Activated CD4-positive, alpha-beta T cell treated with anti-CD3 and anti-CD28 coated beads for 48 hours (primary cell): ENCODE data around the gene ANKRD37.

Source experiments
- DNase-seq: peaks from one replicate; pipeline ENCODE4 v3.0.0-alpha.2; 2020

The ANKRD37 gene

DNA sequence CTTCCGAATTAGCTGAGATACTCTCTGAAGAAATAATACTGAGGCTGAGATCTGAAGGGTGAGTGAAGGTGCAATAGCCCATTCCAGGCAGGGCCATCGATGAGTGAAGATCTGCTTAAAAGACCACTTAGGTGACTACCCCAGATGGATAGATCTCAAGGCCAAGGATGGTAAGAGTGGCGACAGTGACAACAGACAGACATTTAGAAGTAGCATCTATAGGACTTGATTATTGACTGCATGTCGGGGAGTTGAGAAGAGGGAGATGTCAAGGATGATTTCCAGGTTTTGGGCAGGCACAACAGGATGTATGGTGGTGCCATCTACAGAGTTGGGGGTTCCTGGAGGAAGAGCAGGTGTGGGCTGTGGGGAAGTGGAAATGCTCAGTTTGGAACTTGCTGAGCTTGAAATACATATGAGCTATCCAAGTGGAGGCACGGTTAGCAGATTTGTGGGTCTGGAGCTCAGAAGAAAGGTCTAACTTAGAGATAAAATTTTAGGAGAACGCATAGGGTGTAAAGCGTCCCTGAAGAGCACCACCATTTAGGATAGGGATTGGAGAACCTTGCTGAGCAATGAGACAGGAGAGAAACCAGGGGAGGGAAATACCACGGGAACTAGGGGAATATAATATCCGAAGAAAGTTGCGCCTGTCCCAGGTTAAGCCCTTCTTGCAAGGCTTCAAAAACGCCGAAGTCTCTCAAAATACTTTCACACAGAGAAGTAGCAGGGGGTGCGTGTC, 28.4 kb downstream of the ANKRD37 start:
- DNase-seq = no peak

DNA sequence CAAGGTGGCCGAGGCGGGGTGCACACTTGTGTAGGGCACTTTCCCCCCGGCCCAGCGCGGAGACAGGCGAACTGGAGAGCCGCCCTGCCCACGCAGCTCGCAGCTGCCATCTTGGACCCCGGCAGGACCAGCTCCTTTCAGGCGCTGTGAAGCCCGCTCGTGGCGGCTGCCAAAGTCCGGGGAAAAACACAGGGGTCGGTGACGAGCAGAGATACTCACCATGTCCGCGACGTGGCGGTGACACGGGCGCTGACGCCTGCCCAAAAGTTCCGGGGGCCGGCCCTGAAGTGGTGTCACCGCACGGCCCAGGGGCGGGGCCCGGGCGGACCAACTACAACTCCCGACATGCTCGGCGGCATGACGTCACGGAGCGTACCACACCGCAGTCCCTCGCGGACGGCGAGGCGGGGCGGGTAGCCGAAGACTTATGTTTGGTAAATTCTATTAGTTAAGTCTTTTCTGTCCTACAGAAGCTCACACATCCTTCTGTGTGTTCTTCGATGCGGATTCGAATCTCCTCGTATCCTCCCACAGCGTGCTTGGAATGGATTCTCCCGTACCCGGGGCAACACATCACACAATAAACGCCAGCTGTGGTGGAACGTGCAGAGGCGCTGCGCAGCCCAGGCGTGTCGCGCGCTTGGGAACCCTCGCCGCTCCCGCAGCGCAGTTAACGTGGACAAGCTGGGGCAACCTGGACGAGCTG, 29.2 kb downstream of the ANKRD37 start, which contains the start of gene UFSP2:
TSS of gene UFSP2 (minus strand) at position 318 of the 706 bp plus-strand sequence. CDS start at position 222, 96 bp downstream.
- peak; percentile 87 for DNase-seq

DNA sequence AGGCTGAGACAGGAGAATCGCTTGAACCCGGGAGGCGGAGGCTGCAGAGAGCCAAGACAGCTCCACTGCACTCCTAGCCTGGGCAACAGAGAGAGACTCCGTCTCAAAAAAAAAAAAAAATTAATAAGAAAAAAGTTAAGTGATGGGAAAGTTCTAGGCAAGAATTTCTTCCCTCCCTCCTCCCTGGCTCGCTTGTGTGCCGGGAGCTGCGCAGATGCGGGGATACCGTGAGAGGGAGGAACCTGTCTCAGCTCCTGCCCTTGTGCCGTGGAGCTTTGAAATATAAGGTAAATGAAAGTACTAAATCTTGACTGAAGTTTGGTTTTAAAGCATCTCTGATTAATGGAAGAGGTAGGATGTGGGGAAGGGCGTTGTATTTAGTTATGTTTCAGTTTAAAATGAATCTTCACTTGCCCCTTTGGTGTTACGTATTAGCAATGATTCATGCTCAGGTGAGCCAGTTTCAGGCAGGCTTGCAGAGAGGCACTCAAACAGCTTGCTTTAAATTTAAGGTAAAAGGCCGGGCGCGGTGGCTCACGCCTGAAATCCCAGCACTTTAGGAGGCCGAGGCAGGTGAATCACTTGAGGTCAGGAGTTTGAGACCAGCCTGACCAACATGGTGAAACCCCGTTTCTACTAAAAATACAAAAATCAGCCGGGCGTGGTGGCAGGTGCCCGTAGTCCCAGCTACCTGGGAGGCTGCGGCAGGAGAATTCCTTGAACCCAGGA, 30.5 kb downstream of the ANKRD37 start:
- DNase-seq = no peak

DNA sequence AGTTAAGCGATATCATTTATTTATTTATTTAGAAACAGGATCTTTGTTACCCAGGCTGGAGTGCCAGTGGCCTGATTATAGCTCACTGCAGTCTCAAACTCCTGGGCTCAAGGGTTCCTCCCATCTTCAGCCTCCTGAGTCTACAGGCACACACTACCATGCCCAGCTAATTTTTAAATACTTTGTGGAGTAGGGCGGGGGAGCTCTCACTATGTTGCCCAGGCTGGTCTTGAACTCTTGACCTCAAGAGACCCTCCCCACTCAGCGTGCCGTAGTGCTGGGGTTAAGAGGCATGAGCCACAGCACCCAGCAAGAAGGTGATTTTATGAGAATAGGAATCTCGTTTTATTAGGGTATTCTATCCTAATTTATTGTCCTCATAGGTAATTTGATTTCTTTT, 33.0 kb downstream of the ANKRD37 start:
- DNase-seq = no peak

DNA sequence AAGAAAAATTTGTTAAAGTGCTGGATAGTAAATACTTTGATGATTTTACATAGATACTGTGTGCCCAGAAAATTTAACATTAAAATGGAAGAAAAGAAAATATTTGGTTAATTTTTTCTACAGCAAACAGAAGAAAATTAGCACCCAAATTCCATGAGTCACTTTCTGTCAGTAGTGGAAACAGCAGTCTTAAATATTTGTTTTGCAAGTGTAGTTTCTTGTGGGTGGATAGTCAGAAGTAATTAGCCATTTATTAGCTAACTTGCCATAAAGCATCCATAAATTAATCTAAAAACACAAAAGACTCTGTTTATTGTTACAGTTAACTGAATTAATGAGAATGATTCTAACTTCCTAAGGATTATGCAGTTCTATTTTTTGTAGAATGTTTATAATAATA, 38.8 kb downstream of the ANKRD37 start:
- no peak for DNase-seq

DNA sequence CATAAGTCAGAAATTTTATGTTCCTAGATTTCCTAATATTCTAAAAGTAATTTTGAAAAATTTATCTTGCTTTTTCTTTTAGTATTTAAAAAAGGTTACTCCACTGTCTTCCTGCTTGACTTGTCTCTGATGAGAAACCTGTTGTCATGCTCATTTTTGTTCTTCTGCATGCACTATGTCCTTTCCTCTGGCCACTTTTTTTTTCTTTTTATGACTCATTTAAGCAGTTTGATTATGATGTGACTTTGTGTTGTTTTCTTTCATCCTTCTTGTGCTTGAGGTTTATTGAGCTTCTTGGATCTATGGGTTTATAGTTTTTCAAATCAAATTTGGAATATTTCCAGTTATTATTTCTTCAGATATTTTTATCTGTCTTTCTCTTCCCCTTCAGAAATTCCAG, 41.2 kb downstream of the ANKRD37 start:
- no peak for DNase-seq

DNA sequence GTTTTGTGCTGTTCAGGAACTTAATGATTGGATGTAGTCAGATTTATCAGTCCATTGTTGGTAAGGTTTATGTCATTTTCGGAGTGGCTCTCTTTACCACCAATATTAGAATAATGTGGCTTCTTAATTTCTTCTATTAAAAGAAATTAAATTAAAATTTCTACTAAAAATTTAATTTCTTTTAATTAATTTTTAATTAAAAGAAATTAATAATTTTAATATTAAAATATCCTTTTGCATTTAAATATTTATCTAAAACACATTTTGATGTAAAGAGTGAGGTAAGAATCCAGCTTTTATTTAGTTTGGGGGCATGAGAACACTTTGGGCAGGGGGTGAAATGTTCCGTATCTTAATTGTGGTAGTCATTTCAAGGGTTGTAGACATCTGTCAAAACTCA, 44.8 kb downstream of the ANKRD37 start:
- DNase-seq = no peak

DNA sequence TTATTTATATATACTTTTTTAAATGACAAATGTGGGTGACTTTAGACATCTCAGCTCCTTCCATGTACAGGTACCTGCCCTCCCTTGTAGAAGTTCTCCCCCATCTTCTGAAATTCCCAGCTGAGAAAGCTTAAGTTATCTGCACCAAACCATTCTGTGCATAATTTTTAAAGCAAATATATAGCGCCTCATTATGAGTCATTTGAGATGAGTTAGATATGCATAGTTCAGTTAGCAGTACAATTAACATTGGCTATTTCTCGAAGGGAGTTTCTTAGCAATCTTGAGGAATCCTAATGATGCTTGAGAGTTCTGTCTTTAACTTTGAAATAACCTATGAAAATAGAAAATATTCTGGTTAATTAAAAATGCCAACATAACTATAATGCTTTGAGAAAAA, 48.6 kb downstream of the ANKRD37 start:
- DNase-seq = no peak
